AG08395 (cell line): ENCODE measurements around the gene NF2.
"Not testable (repeated sequence)": the region's sequence is repeated elsewhere in the genome, so short reads cannot be mapped to it uniquely, and the experiment has no call there.

Experiments used
- DNase-seq: peaks from one replicate; pipeline ENCODE4 v3.0.0; 2012; ENCODE audit warnings: mixed read lengths, low spot score

The NF2 gene

GRCh38 chr22:29596408-29596807 lies 7.0 kb upstream of the NF2 start:
- no peak for DNase-seq

- DNase-seq: not testable (repeated sequence)
These were observed 5.4 kb upstream of the NF2 start for GRCh38 chr22:29597871-29598683.

- no peak for DNase-seq
These were observed 4.8 kb upstream of the NF2 start for GRCh38 chr22:29598684-29599020.

- DNase-seq: no peak
These were observed 585 bp downstream of the NF2 start for GRCh38 chr22:29604076-29604360.

- DNase-seq: no peak
These were observed 2.1 kb downstream of the NF2 start for GRCh38 chr22:29605527-29605850.

- DNase-seq: no peak
These were observed 2.9 kb downstream of the NF2 start for GRCh38 chr22:29606320-29606719.

- DNase-seq: no peak
These were observed 4.0 kb downstream of the NF2 start for GRCh38 chr22:29607426-29607825.

- DNase-seq: no peak
These were observed 5.7 kb downstream of the NF2 start for GRCh38 chr22:29609139-29609538.

- no peak for DNase-seq
These were observed 7.3 kb downstream of the NF2 start for GRCh38 chr22:29610780-29611179.

GRCh38 chr22:29615705-29616327 lies 12.4 kb downstream of the NF2 start:
- DNase-seq: no peak

GRCh38 chr22:29617922-29618629 lies 14.6 kb downstream of the NF2 start:
- DNase-seq: peak; percentile 35

GRCh38 chr22:29621761-29622526 lies 18.5 kb downstream of the NF2 start:
- DNase-seq: peak; percentile 82

- DNase-seq: no peak
These were observed 19.6 kb downstream of the NF2 start for GRCh38 chr22:29623059-29623458.

GRCh38 chr22:29623553-29624169 lies 20.2 kb downstream of the NF2 start:
- no peak for DNase-seq

- DNase-seq: peak; percentile 65
These were observed 21.8 kb downstream of the NF2 start for GRCh38 chr22:29625090-29625825.

- DNase-seq: peak; percentile 82
These were observed 23.2 kb downstream of the NF2 start for GRCh38 chr22:29626497-29627195.

- no peak for DNase-seq
These were observed 23.7 kb downstream of the NF2 start for GRCh38 chr22:29627196-29627535.

GRCh38 chr22:29628996-29629902 lies 25.8 kb downstream of the NF2 start:
- DNase-seq: no peak

- no peak for DNase-seq
These were observed 26.6 kb downstream of the NF2 start for GRCh38 chr22:29629903-29630516.

GRCh38 chr22:29630987-29631386 lies 27.6 kb downstream of the NF2 start:
- no peak for DNase-seq
